AG04449 (cell line): Measurements from ENCODE around the gene ZNF436.

Experiments used
- CTCF ChIA-PET: fragments of 350-600 bp; formaldehyde crosslinking; extraction: SDS; loops from one replicate; lab custom pipeline; 2021; ENCODE audit warnings: antibody characterized with exemption; lab: Yijun Ruan, JAX
- POLR2A ChIA-PET: fragments of 400-600, 350-600 bp; formaldehyde crosslinking; extraction: SDS; loops from one replicate; lab custom pipeline; 2020; ENCODE audit warnings: antibody characterized with exemption, inconsistent platforms; lab: Yijun Ruan, JAX
- DNase-seq: peaks from one replicate; pipeline ENCODE4 v3.0.0-alpha.2; 2010; ENCODE audit warnings: low read depth, low spot score
- H3K4me3 ChIP-seq: 2 replicates; pipeline ENCODE4 v1.5.1; 2011; ENCODE audit warnings: low read depth, mild to moderate bottlenecking, control low read depth, low read length
- TF ChIP-seq, protein P1 (sequence below): IDR thresholded peaks from one replicate; pipeline ENCODE4 v1.5.1; 2011; ENCODE audit warnings: mild to moderate bottlenecking, moderate library complexity, low read length, control low read depth, inconsistent platforms; ENCODE audit not compliant: insufficient read depth; ENCODE audit errors: missing control alignments

ZNF436 gene

DNA sequence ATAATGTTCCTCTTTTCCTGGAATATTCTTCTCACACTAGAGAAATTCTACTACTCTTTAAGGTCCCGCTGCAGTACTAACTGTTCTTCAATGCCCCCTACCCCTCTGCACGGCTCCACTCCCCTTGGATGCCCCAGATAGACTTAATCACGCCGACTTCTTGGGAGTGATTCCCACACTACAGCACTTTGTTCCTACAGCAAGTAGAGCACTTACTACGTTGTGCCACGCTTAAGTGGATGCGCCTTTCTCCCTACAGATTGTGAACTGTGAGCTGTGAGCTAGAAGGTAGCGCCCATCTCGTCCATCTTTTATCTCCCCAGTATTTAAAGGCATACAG lies 2.2 kb downstream of the ZNF436 start:
- no peak for DNase-seq
- H3K4me3 ChIP-seq, result peak overlapping the region; percentile 90
- ChIA-PET POLR2A (interaction anchor here (1.7 kb wide), 1 partner anchor 23 kb away, joined by 30 read pairs; the partner anchor contains the start of gene HNRNPR), CTCF (interaction anchor here (2.0 to 3.6 kb wide), 2 partner anchors 12 to 37 kb away, joined by 12 to 31 read pairs; no protein-coding TSS in a partner anchor)
- TF ChIP-seq, protein P1, sequence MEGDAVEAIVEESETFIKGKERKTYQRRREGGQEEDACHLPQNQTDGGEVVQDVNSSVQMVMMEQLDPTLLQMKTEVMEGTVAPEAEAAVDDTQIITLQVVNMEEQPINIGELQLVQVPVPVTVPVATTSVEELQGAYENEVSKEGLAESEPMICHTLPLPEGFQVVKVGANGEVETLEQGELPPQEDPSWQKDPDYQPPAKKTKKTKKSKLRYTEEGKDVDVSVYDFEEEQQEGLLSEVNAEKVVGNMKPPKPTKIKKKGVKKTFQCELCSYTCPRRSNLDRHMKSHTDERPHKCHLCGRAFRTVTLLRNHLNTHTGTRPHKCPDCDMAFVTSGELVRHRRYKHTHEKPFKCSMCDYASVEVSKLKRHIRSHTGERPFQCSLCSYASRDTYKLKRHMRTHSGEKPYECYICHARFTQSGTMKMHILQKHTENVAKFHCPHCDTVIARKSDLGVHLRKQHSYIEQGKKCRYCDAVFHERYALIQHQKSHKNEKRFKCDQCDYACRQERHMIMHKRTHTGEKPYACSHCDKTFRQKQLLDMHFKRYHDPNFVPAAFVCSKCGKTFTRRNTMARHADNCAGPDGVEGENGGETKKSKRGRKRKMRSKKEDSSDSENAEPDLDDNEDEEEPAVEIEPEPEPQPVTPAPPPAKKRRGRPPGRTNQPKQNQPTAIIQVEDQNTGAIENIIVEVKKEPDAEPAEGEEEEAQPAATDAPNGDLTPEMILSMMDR, result no peak

DNA sequence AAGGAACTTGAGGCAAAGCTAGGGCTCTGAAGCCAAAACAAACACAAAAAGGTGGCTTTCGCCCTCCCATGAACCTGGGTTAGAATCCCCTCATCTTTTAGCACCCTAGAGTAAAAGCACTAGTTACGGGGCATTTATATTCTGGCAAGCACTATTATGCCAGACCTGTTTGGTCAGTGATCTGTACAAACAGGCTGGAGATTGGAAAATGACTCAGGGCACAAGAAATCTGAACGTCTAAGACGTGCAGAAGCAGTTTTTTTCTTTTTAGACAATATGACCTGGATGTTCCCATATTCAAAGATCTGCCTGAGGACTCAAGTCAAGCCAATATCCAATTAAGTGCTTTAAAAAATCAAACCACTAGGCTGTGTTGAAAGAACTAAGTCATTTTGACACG lies 3.0 kb downstream of the ZNF436 start:
- ChIA-PET CTCF (interaction anchor here (1.0 to 1.4 kb wide), 2 partner anchors 37 to 173 kb away, joined by 3 to 6 read pairs; no protein-coding TSS in a partner anchor), POLR2A (interaction anchor here (0.6 to 1.6 kb wide), 2 partner anchors 22 to 26 kb away, joined by 3 to 4 read pairs; partner anchors contain the start of gene HNRNPR)
- TF ChIP-seq, protein P1, result no peak
- DNase-seq, result no peak
- no peak overlapping the region for H3K4me3 ChIP-seq

- no peak overlapping the region for H3K4me3 ChIP-seq
- CTCF ChIA-PET, result interaction anchor here (1.0 to 1.4 kb wide), 2 partner anchors 38 to 174 kb away, joined by 3 to 6 read pairs; no protein-coding TSS in a partner anchor
- POLR2A ChIA-PET, result interaction anchor here (0.6 to 1.6 kb wide), 2 partner anchors 22 to 25 kb away, joined by 3 to 4 read pairs; partner anchors contain the start of gene HNRNPR
- no peak for DNase-seq
- TF ChIP-seq, protein P1, result no peak
Measured at GRCh38 chr1:23366146-23366545, 3.5 kb downstream of the ZNF436 start.

- ChIA-PET POLR2A (interaction anchor here (1.1 kb wide), 1 partner anchor 9 kb away, joined by 3 read pairs; no protein-coding TSS in a partner anchor), CTCF (interaction anchor here (1.5 kb wide), 1 partner anchor 17 kb away, joined by 3 read pairs; no protein-coding TSS in a partner anchor)
- DNase-seq, result no peak
- no peak overlapping the region for H3K4me3 ChIP-seq
- TF ChIP-seq, protein P1, result no peak
Measured at GRCh38 chr1:23362218-23362713, 7.4 kb downstream of the ZNF436 start.

- ChIA-PET POLR2A (interaction anchor here (2.6 kb wide), 1 partner anchor 14 kb away, joined by 9 read pairs; the partner anchor contains the start of gene HNRNPR), CTCF (interaction anchor here (1.5 to 1.9 kb wide), 2 partner anchors 14 to 45 kb away, joined by 4 to 6 read pairs; partner anchors contain the start of gene HNRNPR)
- TF ChIP-seq, protein P1, result no peak
- no peak for DNase-seq
- H3K4me3 ChIP-seq, result no peak overlapping the region
Measured at GRCh38 chr1:23358310-23358875, 11.2 kb downstream of the ZNF436 start.
